Gastrocnemius medialis (tissue), 4 donors: Measurements from ENCODE around the gene ERC2.

ENCODE experiments used
- POLR2A ChIP-seq, 2 donors: fragments of 450-650 bp; IDR thresholded peaks; one replicate each; pipeline ENCODE4 v1.6.1; 2017; ENCODE audit warnings: antibody characterized with exemption in 2 of 2, mild to moderate bottlenecking in 2 of 2, moderate library complexity in 2 of 2
- TF ChIP-seq, protein P1 (sequence below), 5 experiments: fragments of 450-650 bp in 3 of 5; fragments of 200-600 bp in 2 of 5; sonication (generic) in 2 of 5; IDR thresholded peaks in 4 of 5; conservative IDR thresholded peaks in 1 of 5; 1 replicate in 4 of 5; 2 replicates in 1 of 5; pipeline ENCODE4 v1.5.1; 2016 to 2019; ENCODE audit warnings: antibody characterized with exemption in 5 of 5, mild to moderate bottlenecking in 3 of 5, moderate library complexity in 3 of 5

DNA sequence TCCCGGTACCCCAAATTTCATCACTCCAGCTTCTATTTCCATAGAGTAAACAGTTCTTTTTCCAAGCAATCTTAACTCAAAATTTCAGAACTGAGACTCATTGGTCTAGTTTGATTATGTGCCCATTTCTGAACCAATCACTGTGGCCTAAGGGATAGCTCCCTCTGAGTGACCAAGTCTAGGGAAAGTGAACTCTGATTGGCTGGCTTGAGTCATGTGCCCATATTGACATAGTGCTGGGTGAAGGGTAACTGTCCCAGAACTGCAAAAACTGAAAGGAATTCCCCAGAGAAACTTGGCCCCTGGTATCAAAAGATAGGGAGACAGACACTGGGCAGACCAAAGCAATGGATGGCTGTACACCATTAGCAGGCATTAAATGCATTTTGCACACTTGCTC is 810.0 kb downstream of the ERC2 start:
- TF ChIP-seq, protein P1, sequence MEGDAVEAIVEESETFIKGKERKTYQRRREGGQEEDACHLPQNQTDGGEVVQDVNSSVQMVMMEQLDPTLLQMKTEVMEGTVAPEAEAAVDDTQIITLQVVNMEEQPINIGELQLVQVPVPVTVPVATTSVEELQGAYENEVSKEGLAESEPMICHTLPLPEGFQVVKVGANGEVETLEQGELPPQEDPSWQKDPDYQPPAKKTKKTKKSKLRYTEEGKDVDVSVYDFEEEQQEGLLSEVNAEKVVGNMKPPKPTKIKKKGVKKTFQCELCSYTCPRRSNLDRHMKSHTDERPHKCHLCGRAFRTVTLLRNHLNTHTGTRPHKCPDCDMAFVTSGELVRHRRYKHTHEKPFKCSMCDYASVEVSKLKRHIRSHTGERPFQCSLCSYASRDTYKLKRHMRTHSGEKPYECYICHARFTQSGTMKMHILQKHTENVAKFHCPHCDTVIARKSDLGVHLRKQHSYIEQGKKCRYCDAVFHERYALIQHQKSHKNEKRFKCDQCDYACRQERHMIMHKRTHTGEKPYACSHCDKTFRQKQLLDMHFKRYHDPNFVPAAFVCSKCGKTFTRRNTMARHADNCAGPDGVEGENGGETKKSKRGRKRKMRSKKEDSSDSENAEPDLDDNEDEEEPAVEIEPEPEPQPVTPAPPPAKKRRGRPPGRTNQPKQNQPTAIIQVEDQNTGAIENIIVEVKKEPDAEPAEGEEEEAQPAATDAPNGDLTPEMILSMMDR (IDR thresholded peaks at IDR 0.05 in 4 of 5, conservative IDR thresholded peaks at IDR 0.05 in 1 of 5) = no peak
- TF ChIP-seq POLR2A (IDR thresholded peaks at IDR 0.05) = no peak
